GM18511 (cell line): ENCODE results near the gene ANO4.

Experiments
- ATAC-seq: cut with Tn5 transposase; IDR thresholded peaks from one replicate; pipeline ENCODE4 v1.9.1; 2021; ENCODE audit warnings: mild to moderate bottlenecking, moderate library complexity; ENCODE audit not compliant: unreplicated experiment

The ANO4 gene

DNA sequence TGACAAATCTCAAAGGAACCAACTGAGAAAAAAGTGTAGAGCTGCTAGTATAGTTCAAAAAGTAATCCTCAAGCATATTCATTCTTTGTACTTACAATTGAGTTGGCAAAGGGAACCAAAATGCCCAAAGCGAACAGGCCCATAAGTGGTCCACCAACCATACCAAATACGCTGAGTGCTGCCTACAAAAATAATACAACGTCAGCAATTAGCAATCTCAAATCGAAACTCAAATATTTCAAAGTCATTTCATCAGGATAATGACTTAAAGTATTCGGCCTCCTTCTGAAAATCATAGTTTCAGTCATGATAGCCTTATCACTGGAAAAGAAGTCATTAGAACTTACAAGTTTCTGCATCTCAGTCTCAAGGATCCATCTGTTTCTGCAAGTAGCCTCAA is 373.4 kb downstream of the ANO4 start:
- ATAC-seq, result no peak

DNA sequence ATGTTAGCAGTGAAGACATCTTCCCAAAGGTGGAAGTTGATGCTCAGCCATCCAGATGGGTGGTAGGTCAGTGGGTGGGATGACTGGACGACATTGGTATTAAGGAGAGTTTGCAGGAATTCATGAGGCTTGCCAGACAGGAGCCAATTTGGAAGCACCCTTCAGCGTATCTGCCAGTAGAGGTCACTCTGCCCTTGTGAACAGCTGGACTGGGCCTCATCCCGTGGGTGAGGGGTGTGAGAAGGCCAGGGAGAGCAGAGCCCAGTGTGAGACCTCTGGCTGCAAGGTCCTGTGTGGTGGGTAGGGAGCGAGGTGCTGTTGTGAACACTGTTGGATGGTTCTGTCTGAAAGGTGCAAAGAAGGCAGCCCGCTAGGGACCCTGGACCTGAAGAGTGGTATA is 377.7 kb downstream of the ANO4 start:
- ATAC-seq, result no peak

DNA sequence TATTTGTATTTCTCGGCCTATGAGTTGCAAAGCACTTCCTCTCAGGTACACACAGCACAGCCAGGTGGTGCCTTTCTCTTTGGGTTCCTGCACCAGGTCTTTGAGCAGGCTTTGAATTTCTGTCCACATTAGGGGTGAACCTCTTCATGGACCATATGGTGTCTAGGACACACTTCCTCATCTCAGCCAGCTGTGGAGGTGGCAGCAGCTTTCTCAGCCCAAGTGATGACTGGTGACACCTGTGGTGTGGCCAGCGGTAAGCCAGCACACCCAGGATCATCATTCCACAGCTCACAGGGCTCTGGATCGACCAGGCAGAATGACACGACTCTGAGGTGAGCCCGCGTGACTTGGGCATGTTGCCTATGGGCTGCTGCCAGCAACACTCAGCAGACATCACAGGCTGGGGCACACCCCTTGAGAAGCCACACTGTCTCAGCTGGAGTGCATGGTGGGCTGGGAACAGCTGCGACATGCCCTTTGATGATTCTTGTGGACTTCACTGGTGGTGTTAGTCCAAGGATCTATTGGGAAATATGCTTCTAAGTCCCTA is 378.7 kb downstream of the ANO4 start:
- no peak for ATAC-seq

DNA sequence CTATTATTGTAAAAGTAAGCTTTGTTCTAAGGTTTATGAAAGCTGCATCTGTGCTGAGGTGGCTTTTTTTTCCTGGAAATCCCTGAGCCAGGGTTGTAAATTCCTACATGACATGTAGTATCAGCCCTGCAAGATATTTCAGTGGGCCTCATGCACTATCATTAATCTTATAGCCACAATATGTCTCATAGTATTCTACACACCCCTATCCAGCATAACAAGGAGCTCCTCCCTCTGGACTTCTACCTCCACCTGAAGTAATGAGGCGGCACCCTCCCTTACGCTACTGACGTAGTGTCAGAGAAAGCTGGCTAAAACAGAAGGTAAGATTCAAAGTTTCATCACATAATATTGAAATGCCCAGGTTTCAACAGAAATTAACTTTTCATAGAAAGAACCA is 380.0 kb downstream of the ANO4 start:
- ATAC-seq, result no peak
